A673 (cell line): ENCODE measurements around the gene SDCCAG8.

Experiments used
- CTCF ChIP-seq: fragments of 300-800, 200-600 bp; sonication (generic); conservative IDR thresholded peaks from 2 replicates; pipeline ENCODE4 v1.5.1; 2017; ENCODE audit warnings: low read depth, mild to moderate bottlenecking, antibody characterized with exemption, low read length, moderate library complexity, mixed read lengths
- EZH2 ChIP-seq: fragments of 200-600 bp; sonication (generic); IDR thresholded peaks from 2 replicates; pipeline ENCODE4 v1.6.1; 2017; ENCODE audit warnings: borderline replicate concordance, low read depth, mild to moderate bottlenecking, mixed read lengths, antibody characterized with exemption, low read length; ENCODE audit not compliant: poor library complexity, severe bottlenecking

- TF ChIP-seq CTCF (no peak), EZH2 (no peak)
These were observed 5.5 kb downstream of the SDCCAG8 start for GRCh38 chr1:243261390-243261789.
